Hematopoietic multipotent progenitor cell (in vitro differentiated cells): Measurements from ENCODE around the gene COL27A1. TPM values are rescaled to one million over a fixed set of nuclear protein-coding genes. Genes with fewer than 3 reads are reported as not detected.
"Not testable (repeated sequence)": the region's sequence is repeated elsewhere in the genome, so short reads cannot be mapped to it uniquely, and the experiment has no call there.

Experiments
- DNase-seq, 3 donors: peaks; one replicate each; pipeline ENCODE4 v3.0.0-alpha.2; 2011 to 2015; ENCODE audit warnings: low read depth in 2 of 3, low spot score in 2 of 3
- total RNA-seq: library from RNA; depleted of rRNA; stranded (reverse); fragments of >200 nt; gene quantifications from one replicate; pipeline ENCODE4 v1.2.3, GENCODE V29; 2012

The COL27A1 gene
- total RNA-seq, 1 donor: 0.27 TPM

- DNase-seq: no peak
Measured at GRCh38 chr9:114180696-114181606, 25.6 kb downstream of the COL27A1 start.

GRCh38 chr9:114181607-114182409, 26.5 kb downstream of the COL27A1 start:
- DNase-seq: no peak

- no peak for DNase-seq
Measured at GRCh38 chr9:114183006-114183405, 27.7 kb downstream of the COL27A1 start.

- DNase-seq: no peak
Measured at GRCh38 chr9:114184071-114184470, 28.7 kb downstream of the COL27A1 start.

- DNase-seq: no peak
Measured at GRCh38 chr9:114184866-114185265, 29.5 kb downstream of the COL27A1 start.

- no peak for DNase-seq
Measured at GRCh38 chr9:114185570-114186490, 30.5 kb downstream of the COL27A1 start.

- DNase-seq: no peak
Measured at GRCh38 chr9:114186605-114187289, 31.4 kb downstream of the COL27A1 start.

- DNase-seq: no peak
Measured at GRCh38 chr9:114187827-114188226, 32.5 kb downstream of the COL27A1 start.

GRCh38 chr9:114189823-114190562, 34.7 kb downstream of the COL27A1 start:
- no peak for DNase-seq

- no peak for DNase-seq
Measured at GRCh38 chr9:114190563-114190905, 35.2 kb downstream of the COL27A1 start.

- DNase-seq: not testable (repeated sequence)
Measured at GRCh38 chr9:114191402-114191801, 36.1 kb downstream of the COL27A1 start.

GRCh38 chr9:114192539-114192938, 37.2 kb downstream of the COL27A1 start:
- no peak for DNase-seq

GRCh38 chr9:114193090-114193489, 37.8 kb downstream of the COL27A1 start:
- DNase-seq: no peak

- DNase-seq: no peak
Measured at GRCh38 chr9:114196117-114196516, 40.8 kb downstream of the COL27A1 start.

- no peak for DNase-seq
Measured at GRCh38 chr9:114196979-114197622, 41.8 kb downstream of the COL27A1 start.

- no peak for DNase-seq
Measured at GRCh38 chr9:114198249-114199040, 43.1 kb downstream of the COL27A1 start.

- DNase-seq: no peak
Measured at GRCh38 chr9:114200721-114201300, 45.5 kb downstream of the COL27A1 start.

- DNase-seq: no peak
Measured at GRCh38 chr9:114202396-114202795, 47.1 kb downstream of the COL27A1 start.
